Measurements from ENCODE around the gene FBXO21.

- TF ChIP-seq POLR2A (IDR thresholded peaks at IDR 0.05) (no peak), CTCF (IDR thresholded peaks at IDR 0.05) (no peak), EP300 (IDR thresholded peaks at IDR 0.05) (no peak)
These were observed 18.7 kb upstream of the FBXO21 start for GRCh38 chr12:117208811-117209455.
